ENCODE data around the gene P2RX3. TPM values are rescaled to one million over a fixed set of nuclear protein-coding genes. Genes with fewer than 3 reads are reported as not detected.

Gene P2RX3
- total RNA-seq, 4 donors from 2014 or later, result 0.34 TPM; not detected in 3

DNA sequence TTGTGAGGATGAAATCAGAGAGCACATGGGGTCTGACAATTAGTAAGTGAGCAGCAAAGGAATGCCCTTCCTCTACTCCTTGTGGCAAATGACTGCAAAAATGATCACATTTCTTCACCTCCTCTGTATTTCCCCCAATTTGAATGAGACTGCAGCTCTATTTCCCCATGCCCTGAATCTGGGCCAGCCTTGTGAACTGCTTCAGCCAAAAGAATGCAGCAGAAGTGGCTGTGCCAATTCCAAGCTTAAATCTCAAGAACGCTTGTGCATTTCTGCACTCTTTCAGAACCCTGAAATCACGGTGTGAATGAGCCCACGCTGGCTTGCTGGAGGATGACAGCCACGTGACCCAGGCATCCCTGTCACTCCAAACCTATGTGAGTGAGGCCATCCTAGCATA lies 78.9 kb downstream of the P2RX3 start:
- TF ChIP-seq, protein P1, sequence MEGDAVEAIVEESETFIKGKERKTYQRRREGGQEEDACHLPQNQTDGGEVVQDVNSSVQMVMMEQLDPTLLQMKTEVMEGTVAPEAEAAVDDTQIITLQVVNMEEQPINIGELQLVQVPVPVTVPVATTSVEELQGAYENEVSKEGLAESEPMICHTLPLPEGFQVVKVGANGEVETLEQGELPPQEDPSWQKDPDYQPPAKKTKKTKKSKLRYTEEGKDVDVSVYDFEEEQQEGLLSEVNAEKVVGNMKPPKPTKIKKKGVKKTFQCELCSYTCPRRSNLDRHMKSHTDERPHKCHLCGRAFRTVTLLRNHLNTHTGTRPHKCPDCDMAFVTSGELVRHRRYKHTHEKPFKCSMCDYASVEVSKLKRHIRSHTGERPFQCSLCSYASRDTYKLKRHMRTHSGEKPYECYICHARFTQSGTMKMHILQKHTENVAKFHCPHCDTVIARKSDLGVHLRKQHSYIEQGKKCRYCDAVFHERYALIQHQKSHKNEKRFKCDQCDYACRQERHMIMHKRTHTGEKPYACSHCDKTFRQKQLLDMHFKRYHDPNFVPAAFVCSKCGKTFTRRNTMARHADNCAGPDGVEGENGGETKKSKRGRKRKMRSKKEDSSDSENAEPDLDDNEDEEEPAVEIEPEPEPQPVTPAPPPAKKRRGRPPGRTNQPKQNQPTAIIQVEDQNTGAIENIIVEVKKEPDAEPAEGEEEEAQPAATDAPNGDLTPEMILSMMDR (IDR thresholded peaks at IDR 0.05; ENCODE audit: low read depth), result no peak

DNA sequence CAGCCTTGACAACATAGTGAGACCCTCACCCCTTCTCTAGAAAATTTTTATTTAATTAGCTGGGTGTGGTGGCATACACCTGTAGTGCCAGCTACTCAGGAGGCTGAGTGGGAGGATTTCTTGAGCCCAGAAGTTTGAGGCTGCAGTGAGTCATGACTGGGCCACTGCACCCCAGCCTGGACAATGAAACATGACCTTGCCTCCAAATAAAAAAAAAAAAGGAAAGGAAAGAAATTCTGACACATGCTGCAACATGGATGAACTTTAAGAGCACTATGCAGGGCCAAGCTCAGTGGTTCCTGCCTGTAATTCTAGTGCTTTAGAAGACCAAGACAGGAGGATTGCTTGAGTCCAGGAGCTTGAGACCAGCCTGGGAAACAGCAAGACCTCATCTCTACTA lies 80.0 kb downstream of the P2RX3 start:
- TF ChIP-seq, protein P1 (IDR thresholded peaks at IDR 0.05; ENCODE audit: low read depth), result no peak

DNA sequence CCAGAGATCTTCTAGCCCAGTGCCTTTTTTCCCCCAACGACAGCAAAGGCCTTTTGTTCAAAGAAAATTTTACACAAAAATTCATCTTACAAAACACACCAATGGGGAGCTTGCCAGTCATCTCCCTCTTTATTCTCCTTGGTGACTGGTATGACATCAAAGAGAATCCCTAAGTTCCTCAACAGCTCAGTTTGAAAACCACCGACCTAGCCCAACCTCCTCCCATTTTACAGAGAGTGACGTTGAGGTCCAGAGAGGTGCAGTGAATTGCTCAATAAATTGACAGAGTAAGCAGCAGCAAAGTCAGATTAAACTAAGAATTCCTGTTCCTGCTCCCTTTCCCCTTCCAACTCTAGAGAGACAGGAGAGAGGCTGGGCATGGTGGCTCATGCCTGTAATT lies 81.0 kb downstream of the P2RX3 start:
- TF ChIP-seq, protein P1 (IDR thresholded peaks at IDR 0.05; ENCODE audit: low read depth), result no peak

DNA sequence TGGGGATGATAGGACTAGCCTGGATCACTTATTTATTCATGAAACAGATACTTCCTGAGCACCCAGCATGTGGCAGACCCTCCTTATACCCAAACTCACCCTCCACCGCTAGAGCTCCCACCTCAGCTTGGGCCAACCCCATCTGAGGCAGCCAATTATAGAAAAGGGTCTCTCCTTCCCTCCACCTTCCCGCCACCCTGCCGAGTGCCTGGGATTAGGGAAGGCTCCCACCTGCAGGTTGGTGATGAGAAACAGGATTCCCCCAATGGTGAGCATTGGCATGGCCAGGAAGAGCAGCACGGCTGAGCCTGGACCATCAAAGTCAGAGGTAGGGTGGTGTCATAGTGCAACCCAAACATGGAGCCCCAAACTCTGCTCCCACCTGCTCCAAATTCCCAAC lies 82.9 kb downstream of the P2RX3 start:
- TF ChIP-seq, protein P1 (IDR thresholded peaks at IDR 0.05; ENCODE audit: low read depth), result no peak

DNA sequence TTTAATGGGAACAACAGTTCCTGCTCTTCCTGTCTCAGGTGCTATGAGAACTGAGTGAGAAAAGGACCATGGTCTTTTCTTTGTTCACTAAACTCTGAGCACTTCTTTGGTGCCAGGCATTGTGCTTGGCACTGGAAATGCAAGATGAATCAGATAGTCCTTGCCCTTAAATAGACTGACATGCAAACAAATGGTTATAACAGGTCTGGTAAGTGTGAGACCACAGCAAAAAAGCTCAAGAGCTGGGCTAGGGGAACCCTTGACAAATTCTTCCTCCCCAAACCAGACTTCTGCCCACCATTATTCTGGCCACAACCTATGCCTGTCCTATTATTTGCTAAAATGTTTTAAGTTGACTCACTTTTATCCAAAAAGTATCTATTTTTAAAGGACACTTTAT lies 83.7 kb downstream of the P2RX3 start:
- TF ChIP-seq, protein P1 (IDR thresholded peaks at IDR 0.05; ENCODE audit: low read depth), result no peak

Other genes starting within 250 kb of the P2RX3 start
- not detected for gene LRRC55, start 156.4 kb upstream of the P2RX3 start, total RNA-seq
- gene APLNR, start 101.1 kb upstream of the P2RX3 start, total RNA-seq, result 1 to 10 TPM in 3 of 4 donors, under 1 TPM in 1; 0.82 to 1.7 (median 1.1) TPM
- 100 to 1,000 TPM in 1 of 4 donors, 10 to 100 TPM in 3; 62.0 to 193 (median 85.7) TPM for gene TNKS1BP1, start 13.4 kb upstream of the P2RX3 start, total RNA-seq
- 10 to 100 TPM; 41.3 to 78.7 (median 56.5) TPM for gene SSRP1, start 2.5 kb upstream of the P2RX3 start, total RNA-seq
- gene PRG3, start 42.8 kb downstream of the P2RX3 start, total RNA-seq, result not detected
- gene PRG2, start 52.3 kb downstream of the P2RX3 start, total RNA-seq, result 1 to 10 TPM in 1 of 4 donors, not detected in 3; 1.0 TPM
- 100 to 1,000 TPM in 1 of 4 donors, 10 to 100 TPM in 3; 50.1 to 108 (median 80.2) TPM for gene SLC43A3, start 88.8 kb downstream of the P2RX3 start, total RNA-seq
- under 1 TPM in 3 of 4 donors, not detected in 1; 0.38 to 0.82 (median 0.68) TPM for gene RTN4RL2, start 122.2 kb downstream of the P2RX3 start, total RNA-seq
- 10 to 100 TPM in 3 of 4 donors, 1 to 10 TPM in 1; 9.8 to 25.1 (median 18.3) TPM for gene SLC43A1, start 177.3 kb downstream of the P2RX3 start, total RNA-seq
- 10 to 100 TPM; 34.4 to 47.6 (median 36.7) TPM for gene TIMM10, start 192.4 kb downstream of the P2RX3 start, total RNA-seq
- gene SMTNL1, start 199.2 kb downstream of the P2RX3 start, total RNA-seq, result not detected
- gene UBE2L6, start 229.3 kb downstream of the P2RX3 start, total RNA-seq, result 10 to 100 TPM; 21.8 to 60.7 (median 33.6) TPM

Data from subcutaneous adipose tissue (tissue), 4 donors.